22Rv1 (cell line): Measurements from ENCODE around the gene USP13.

Source experiments
- H3K27ac ChIP-seq: fragments of 450-650 bp; 2 replicates; pipeline ENCODE4 v1.5.1; 2017
- CTCF ChIP-seq: fragments of 450-650 bp; IDR thresholded peaks from 2 replicates; pipeline ENCODE4 v1.5.1; 2017; ENCODE audit warnings: mild to moderate bottlenecking
- ZFX ChIP-seq: fragments of 450-650 bp; IDR thresholded peaks from 2 replicates; pipeline ENCODE4 v1.6.1; 2017; ENCODE audit warnings: antibody characterized with exemption, borderline replicate concordance

USP13 gene

GRCh38 chr3:179837374-179837773 lies 184.5 kb downstream of the USP13 start:
- H3K27ac ChIP-seq, result no peak overlapping the region
- no peak for TF ChIP-seq ZFX
- peak; percentile 13; the same call in 1 of the 2 replicates for TF ChIP-seq CTCF
